ENCODE results near the gene ATXN1. TPM values are rescaled to one million over a fixed set of nuclear protein-coding genes. Genes with fewer than 3 reads are reported as not detected.

The ATXN1 gene
- total RNA-seq, 1 experiment from 2014 or later: 25.6 TPM

DNA sequence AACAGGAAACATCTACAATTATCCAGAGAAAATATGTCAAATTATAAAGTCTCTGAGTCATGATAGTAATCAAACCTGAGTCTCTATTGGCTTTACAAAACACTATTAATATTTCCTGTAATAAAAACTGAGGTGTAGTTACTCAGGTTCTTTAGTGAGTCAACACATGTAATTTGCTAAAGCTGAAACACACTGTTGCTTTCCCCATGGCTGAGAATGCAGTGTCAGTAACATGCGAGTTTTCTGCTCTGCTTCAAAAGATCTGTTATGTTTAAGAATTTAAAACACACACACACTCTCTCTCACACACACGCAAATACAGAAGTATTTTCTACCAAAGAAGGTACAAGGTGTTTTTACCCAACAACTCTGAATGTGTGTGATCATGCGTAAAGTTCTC is 38.6 kb downstream of the ATXN1 start:
- no peaks in the 10 kb centered on the region for H3K9me3 ChIP-seq (ENCODE audit: low read depth, low read length, poor library complexity, severe bottlenecking)
- DNase-seq (ENCODE audit: low spot score): no peak
- TF ChIP-seq, protein P1, sequence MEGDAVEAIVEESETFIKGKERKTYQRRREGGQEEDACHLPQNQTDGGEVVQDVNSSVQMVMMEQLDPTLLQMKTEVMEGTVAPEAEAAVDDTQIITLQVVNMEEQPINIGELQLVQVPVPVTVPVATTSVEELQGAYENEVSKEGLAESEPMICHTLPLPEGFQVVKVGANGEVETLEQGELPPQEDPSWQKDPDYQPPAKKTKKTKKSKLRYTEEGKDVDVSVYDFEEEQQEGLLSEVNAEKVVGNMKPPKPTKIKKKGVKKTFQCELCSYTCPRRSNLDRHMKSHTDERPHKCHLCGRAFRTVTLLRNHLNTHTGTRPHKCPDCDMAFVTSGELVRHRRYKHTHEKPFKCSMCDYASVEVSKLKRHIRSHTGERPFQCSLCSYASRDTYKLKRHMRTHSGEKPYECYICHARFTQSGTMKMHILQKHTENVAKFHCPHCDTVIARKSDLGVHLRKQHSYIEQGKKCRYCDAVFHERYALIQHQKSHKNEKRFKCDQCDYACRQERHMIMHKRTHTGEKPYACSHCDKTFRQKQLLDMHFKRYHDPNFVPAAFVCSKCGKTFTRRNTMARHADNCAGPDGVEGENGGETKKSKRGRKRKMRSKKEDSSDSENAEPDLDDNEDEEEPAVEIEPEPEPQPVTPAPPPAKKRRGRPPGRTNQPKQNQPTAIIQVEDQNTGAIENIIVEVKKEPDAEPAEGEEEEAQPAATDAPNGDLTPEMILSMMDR (conservative IDR thresholded peaks at IDR 0.05; ENCODE audit: low read depth, low read length): no peak
- no peak for TF ChIP-seq EZH2 (IDR thresholded peaks at IDR 0.05; ENCODE audit: borderline replicate concordance, low read depth, low read length, poor library complexity, severe bottlenecking)
- ChIA-PET CTCF (no interaction called here), POLR2A (ENCODE audit: low non-redundant PET) (no interaction called here)
- no peaks in the 10 kb centered on the region for H3K36me3 ChIP-seq (ENCODE audit: insufficient read depth, low read length, poor library complexity, severe bottlenecking)
- H3K4me1 ChIP-seq (ENCODE audit: insufficient read depth, low read length, poor library complexity, severe bottlenecking): peaks cover 78% of the 10 kb centered on the region
- peak overlapping the region; percentile 70 for H3K27ac ChIP-seq (ENCODE audit: low read depth, low read length, poor library complexity, severe bottlenecking)
- no TSS peak for BruUV-seq (replicated peaks)
- no peak overlapping the region for H3K4me3 ChIP-seq (ENCODE audit: low read depth, low read length, poor library complexity, severe bottlenecking)
- no peaks in the 10 kb centered on the region for H3K27me3 ChIP-seq (replicated peaks; ENCODE audit: insufficient read depth, low read depth, low read length, poor library complexity)
- intact Hi-C loops (cut with micrococcal nuclease; ENCODE audit: unreplicated experiment): no loop called here

DNA sequence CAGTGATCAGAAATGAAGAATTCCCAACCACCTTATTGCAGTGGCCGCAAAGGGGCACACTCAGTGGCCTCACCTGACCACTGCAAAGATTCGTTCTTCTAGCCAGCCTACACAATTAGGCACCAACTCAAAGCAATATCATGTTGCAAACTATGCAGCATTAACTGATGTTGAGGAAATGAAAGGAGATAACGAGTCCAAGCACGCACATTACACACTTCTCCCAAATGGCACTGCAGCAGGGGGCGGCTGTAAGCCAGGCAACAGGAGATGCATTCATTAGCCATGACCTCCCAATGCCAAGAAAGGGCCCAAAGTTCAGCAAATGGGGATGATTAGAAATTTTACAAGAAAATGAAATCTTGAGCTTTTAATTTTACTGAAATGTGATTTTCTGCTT is 39.3 kb downstream of the ATXN1 start:
- BruUV-seq (replicated peaks): no TSS peak
- Histone ChIP-seq H3K27me3 (replicated peaks; ENCODE audit: insufficient read depth, low read depth, low read length, poor library complexity) (no peaks in the 10 kb centered on the region), H3K9me3 (ENCODE audit: low read depth, low read length, poor library complexity, severe bottlenecking) (no peaks in the 10 kb centered on the region), H3K27ac (ENCODE audit: low read depth, low read length, poor library complexity, severe bottlenecking) (peak overlapping the region; percentile 70), H3K4me3 (ENCODE audit: low read depth, low read length, poor library complexity, severe bottlenecking) (peak overlapping the region; percentile 1), H3K4me1 (ENCODE audit: insufficient read depth, low read length, poor library complexity, severe bottlenecking) (peaks cover 72% of the 10 kb centered on the region), H3K36me3 (ENCODE audit: insufficient read depth, low read length, poor library complexity, severe bottlenecking) (no peaks in the 10 kb centered on the region)
- ChIA-PET CTCF (no interaction called here), POLR2A (ENCODE audit: low non-redundant PET) (no interaction called here)
- TF ChIP-seq EZH2 (IDR thresholded peaks at IDR 0.05; ENCODE audit: borderline replicate concordance, low read depth, low read length, poor library complexity, severe bottlenecking): no peak
- TF ChIP-seq, protein P1 (conservative IDR thresholded peaks at IDR 0.05; ENCODE audit: low read depth, low read length): peak; percentile 33; the same call in 1 of the 2 replicates
- intact Hi-C loops (cut with micrococcal nuclease; ENCODE audit: unreplicated experiment): no loop called here
- DNase-seq (ENCODE audit: low spot score): peak; percentile 83

DNA sequence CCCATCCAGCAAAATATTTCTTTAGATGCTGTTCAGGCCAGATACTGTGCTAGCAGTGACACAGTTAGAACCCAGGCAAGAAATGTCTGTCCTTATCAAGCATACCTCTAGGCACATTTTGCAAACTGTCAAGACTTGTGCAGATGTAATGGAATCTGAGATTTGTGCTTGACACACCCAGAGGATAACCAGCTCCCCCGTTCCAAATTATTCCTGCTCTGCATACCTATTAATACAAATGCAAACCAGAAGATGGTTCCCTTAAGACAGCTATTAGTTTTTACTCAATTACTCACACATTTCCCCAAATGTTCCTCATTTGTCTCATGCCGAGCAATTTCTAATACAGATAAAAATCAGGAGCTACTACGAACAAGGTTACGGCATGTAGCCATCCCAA is 40.4 kb downstream of the ATXN1 start:
- intact Hi-C loops (cut with micrococcal nuclease; ENCODE audit: unreplicated experiment): no loop called here
- no peak for DNase-seq (ENCODE audit: low spot score)
- H3K4me3 ChIP-seq (ENCODE audit: low read depth, low read length, poor library complexity, severe bottlenecking): no peak overlapping the region
- no peaks in the 10 kb centered on the region for H3K36me3 ChIP-seq (ENCODE audit: insufficient read depth, low read length, poor library complexity, severe bottlenecking)
- POLR2A ChIA-PET (ENCODE audit: low non-redundant PET): no interaction called here
- TF ChIP-seq EZH2 (IDR thresholded peaks at IDR 0.05; ENCODE audit: borderline replicate concordance, low read depth, low read length, poor library complexity, severe bottlenecking): no peak
- TF ChIP-seq, protein P1 (conservative IDR thresholded peaks at IDR 0.05; ENCODE audit: low read depth, low read length): no peak
- H3K27me3 ChIP-seq (replicated peaks; ENCODE audit: insufficient read depth, low read depth, low read length, poor library complexity): no peaks in the 10 kb centered on the region
- CTCF ChIA-PET: no interaction called here
- H3K4me1 ChIP-seq (ENCODE audit: insufficient read depth, low read length, poor library complexity, severe bottlenecking): peaks cover 61% of the 10 kb centered on the region
- H3K9me3 ChIP-seq (ENCODE audit: low read depth, low read length, poor library complexity, severe bottlenecking): no peaks in the 10 kb centered on the region
- no TSS peak for BruUV-seq (replicated peaks)
- peak overlapping the region; percentile 49 for H3K27ac ChIP-seq (ENCODE audit: low read depth, low read length, poor library complexity, severe bottlenecking)
